Left lung (tissue), 10 donors: ENCODE results near the gene GRM5. TPM values are rescaled to one million over a fixed set of nuclear protein-coding genes. Genes with fewer than 3 reads are reported as not detected.

ENCODE experiments used
- ATAC-seq: fragments of 200-7000 bp; cut with Tn5 transposase; one replicate; pipeline ENCODE4 v1.9.1; 2020; ENCODE audit warnings: moderate library complexity
- DNase-seq, 4 donors: peaks; one replicate each; pipeline ENCODE4 v3.0.0-alpha.2; 2013 to 2020
- H3K27ac ChIP-seq, 2 donors: fragments of 200-600 bp; sonication (generic) in 1 of 2; one replicate each; pipeline versions ENCODE4 v1.5.0 to v1.8.0; 2020 to 2021
- H3K27me3 ChIP-seq, 2 donors: fragments of 200-600 bp; sonication (generic) in 1 of 2; one replicate each; pipeline versions ENCODE4 v1.5.0 to v1.8.0; 2020 to 2021
- H3K36me3 ChIP-seq, 2 donors: fragments of 200-600 bp; sonication (generic) in 1 of 2; one replicate each; pipeline versions ENCODE4 v1.5.0 to v1.8.0; 2020 to 2021
- H3K4me1 ChIP-seq, 2 donors: fragments of 200-600 bp; one replicate each; pipeline ENCODE4 v1.8.0; 2021
- H3K4me3 ChIP-seq, 2 donors: fragments of 200-600 bp; sonication (generic) in 1 of 2; one replicate each; pipeline versions ENCODE4 v1.5.0 to v1.8.0; 2020 to 2021; ENCODE audit warnings: mild to moderate bottlenecking in 1 of 2
- H3K9me3 ChIP-seq, 2 donors: fragments of 200-600 bp; sonication (generic) in 1 of 2; one replicate each; pipeline versions ENCODE4 v1.5.0 to v1.8.0; 2020 to 2021
- intact Hi-C, 2 donors: fragments of 100-400 bp; cut with DNase I; formaldehyde crosslinking; loops; one replicate each; pipeline versions ENCODE4 v1.11.2 to v1.14.2; 2022
- polyA plus RNA-seq, 6 donors: library from polyadenylated mRNA; unstranded; fragments of 120-200 nt; gene quantifications; one replicate each; pipeline ENCODE4 v1.2.1, GENCODE V29; 2013; ENCODE audit not compliant: insufficient read length in 6 of 6
- total RNA-seq, 2 donors: library from RNA; stranded (reverse); fragmentation: NEBNext Ultra II Directional; extraction: Animal tissue kit (Norgen Biotek cat#: 25700); gene quantifications; one replicate each; pipeline ENCODE4 v1.2.1, GENCODE V29; 2021
- TF ChIP-seq, protein P1 (sequence below), 2 donors: fragments of 200-600 bp; sonication (generic) in 1 of 2; IDR thresholded peaks; one replicate each; pipeline versions ENCODE4 v1.5.0 to v1.8.0; 2021; ENCODE audit warnings: antibody characterized with exemption in 2 of 2
- donor health status: DM: no; HTN: yes; CAD: no.
- donor health status: DM: no; HTN: no; CAD: no.

Gene GRM5
- total and polyA plus RNA-seq, 8 donors, result 0.03 to 0.08 (median 0.04) TPM; not detected in 4

DNA sequence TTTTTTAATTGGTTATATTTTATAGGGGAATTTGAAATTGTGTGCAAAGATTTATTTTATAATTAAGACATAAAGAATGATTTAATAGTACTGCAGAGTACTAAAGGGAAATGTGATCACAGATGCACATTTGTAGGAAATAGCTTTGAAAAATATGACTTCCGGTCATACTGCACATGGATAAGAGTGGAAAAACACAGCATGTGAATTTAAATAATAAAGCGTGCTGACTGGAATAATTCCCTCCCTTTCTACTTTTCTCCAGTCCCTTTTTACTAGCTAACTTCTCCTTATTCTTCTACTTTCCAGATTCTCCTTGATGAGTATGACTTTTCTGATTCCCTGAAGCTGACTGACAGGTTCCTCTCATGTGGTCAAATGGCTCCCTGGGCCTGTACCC lies 489.9 kb downstream of the GRM5 start:
- DNase-seq, result no peak
- H3K27ac ChIP-seq, result no peak overlapping the region
- TF ChIP-seq, protein P1, sequence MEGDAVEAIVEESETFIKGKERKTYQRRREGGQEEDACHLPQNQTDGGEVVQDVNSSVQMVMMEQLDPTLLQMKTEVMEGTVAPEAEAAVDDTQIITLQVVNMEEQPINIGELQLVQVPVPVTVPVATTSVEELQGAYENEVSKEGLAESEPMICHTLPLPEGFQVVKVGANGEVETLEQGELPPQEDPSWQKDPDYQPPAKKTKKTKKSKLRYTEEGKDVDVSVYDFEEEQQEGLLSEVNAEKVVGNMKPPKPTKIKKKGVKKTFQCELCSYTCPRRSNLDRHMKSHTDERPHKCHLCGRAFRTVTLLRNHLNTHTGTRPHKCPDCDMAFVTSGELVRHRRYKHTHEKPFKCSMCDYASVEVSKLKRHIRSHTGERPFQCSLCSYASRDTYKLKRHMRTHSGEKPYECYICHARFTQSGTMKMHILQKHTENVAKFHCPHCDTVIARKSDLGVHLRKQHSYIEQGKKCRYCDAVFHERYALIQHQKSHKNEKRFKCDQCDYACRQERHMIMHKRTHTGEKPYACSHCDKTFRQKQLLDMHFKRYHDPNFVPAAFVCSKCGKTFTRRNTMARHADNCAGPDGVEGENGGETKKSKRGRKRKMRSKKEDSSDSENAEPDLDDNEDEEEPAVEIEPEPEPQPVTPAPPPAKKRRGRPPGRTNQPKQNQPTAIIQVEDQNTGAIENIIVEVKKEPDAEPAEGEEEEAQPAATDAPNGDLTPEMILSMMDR (IDR thresholded peaks at IDR 0.05), result no peak
- H3K4me1 ChIP-seq, result no peaks in the 10 kb centered on the region
- no peak overlapping the region for H3K4me3 ChIP-seq
- no peaks in the 10 kb centered on the region for H3K27me3 ChIP-seq
- no peak for ATAC-seq
- no peaks in the 10 kb centered on the region for H3K9me3 ChIP-seq
- intact Hi-C loops, result no loop called here
- H3K36me3 ChIP-seq, result no peaks in the 10 kb centered on the region

DNA sequence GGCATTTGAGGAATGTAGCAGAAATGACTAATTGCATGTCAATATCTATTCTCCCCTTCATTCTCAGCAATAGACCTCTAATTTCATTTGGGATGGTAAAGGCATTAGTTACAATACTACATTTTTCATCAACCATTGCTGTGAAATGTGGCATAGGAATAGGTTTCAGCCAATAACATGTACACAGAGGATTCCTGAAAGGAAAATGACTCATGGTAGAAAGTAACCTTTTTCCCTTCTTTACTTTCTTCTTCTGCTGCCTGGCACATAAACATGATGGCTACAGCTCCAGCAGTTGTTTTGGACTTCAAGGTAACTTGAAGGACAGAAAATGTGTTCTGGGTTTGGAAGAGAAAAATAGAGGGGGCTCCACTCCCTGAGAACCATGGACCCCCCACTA lies 496.4 kb downstream of the GRM5 start:
- no peak overlapping the region for H3K4me3 ChIP-seq
- no peaks in the 10 kb centered on the region for H3K27me3 ChIP-seq
- intact Hi-C loops, result no loop called here
- no peak overlapping the region for H3K27ac ChIP-seq
- TF ChIP-seq, protein P1 (IDR thresholded peaks at IDR 0.05), result no peak
- no peaks in the 10 kb centered on the region for H3K4me1 ChIP-seq
- no peaks in the 10 kb centered on the region for H3K36me3 ChIP-seq
- DNase-seq (no peak), ATAC-seq (no peak)
- no peaks in the 10 kb centered on the region for H3K9me3 ChIP-seq

DNA sequence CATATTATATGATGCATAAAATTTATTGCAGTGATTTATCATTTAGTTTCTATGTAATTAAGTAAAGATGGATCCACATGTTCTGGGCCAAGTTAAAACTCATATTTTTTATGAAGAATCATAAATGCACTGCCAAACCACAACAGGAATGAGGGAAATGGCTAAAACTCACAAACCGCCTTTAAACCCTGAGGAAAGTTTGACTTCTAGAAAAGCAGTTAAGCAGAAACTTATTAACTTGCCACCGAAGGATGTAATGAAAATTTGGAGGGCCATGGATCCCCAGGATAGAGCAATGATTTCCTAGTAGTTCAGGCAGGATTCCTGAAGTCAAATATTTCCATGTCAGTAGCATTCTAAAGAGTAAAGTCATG lies 510.0 kb downstream of the GRM5 start:
- Histone ChIP-seq H3K27ac (no peak overlapping the region), H3K36me3 (no peaks in the 10 kb centered on the region), H3K9me3 (no peaks in the 10 kb centered on the region), H3K27me3 (no peaks in the 10 kb centered on the region), H3K4me3 (no peak overlapping the region), H3K4me1 (no peaks in the 10 kb centered on the region)
- TF ChIP-seq, protein P1 (IDR thresholded peaks at IDR 0.05), result no peak
- ATAC-seq (peak; percentile 28), DNase-seq (no peak)
- intact Hi-C loops, result no loop called here

DNA sequence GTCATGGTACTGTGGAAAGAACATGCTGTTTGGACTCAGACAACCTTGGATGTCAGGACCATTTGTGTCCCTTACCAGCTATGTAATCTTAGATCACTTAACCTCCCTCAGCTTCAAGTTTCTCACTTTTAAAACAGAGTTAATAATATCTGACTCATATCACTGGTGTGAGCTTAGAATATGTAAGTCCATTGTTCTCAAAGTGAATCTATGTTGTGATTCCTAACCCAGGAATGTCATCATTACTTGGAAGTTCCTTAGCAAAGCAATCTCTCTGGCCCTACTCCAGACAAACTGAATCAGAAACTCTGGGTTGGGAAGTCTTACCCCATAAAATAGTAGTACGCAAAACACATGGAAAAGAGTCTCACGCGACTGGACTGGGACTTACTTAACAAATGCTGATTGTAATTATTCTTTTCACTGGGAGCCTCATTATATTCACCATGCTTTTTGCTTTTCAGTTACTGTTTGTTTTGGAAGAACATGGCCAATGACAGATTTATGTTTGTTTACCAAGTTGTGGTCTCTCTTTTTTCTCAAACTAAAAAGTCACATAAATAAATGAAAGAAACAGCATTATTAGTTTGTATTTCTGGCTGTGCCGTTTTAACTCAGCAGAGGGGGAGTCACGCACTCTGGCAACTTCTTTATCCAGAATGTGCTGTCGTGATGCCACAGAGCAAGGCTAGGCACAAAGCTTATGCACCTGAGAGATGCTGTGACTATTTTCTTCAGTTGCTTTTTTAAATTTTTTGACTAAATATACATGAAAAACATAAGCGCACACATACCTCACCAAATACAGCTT lies 510.6 kb downstream of the GRM5 start:
- TF ChIP-seq, protein P1 (IDR thresholded peaks at IDR 0.05), result no peak
- Histone ChIP-seq H3K9me3 (no peaks in the 10 kb centered on the region), H3K27ac (no peak overlapping the region), H3K36me3 (no peaks in the 10 kb centered on the region), H3K4me3 (no peak overlapping the region), H3K27me3 (no peaks in the 10 kb centered on the region), H3K4me1 (no peaks in the 10 kb centered on the region)
- DNase-seq (peak in 1 of 4 donors; percentile 37), ATAC-seq (peak; percentile 68)
- intact Hi-C loops, result no loop called here

DNA sequence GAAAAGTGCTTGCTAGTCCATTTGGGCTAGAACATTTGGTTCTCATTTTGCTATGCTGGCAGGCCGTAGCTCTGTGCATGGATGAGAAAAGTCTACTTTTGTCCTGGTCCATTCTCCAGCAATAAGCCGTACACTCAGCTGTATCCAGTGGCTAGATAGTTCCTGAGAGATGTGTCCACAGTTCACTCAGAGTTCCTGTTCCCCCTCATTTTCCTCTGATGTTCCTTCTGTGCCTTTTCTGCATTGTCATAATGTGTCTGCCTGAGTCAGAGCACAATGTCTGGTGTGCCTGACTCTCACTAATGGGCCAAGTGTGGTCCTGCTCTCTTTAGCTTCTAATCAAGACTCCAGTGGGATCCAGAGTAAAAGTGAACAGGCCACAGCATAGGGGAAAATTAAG lies 512.6 kb downstream of the GRM5 start:
- no peak overlapping the region for H3K4me3 ChIP-seq
- TF ChIP-seq, protein P1 (IDR thresholded peaks at IDR 0.05), result no peak
- no peaks in the 10 kb centered on the region for H3K4me1 ChIP-seq
- DNase-seq (no peak), ATAC-seq (peak; percentile 21)
- intact Hi-C loops, result no loop called here
- no peaks in the 10 kb centered on the region for H3K9me3 ChIP-seq
- H3K36me3 ChIP-seq, result no peaks in the 10 kb centered on the region
- H3K27ac ChIP-seq, result no peak overlapping the region
- no peaks in the 10 kb centered on the region for H3K27me3 ChIP-seq
